OCI-LY1 (cell line): ENCODE data around the gene OR9G1.

Experiments
- CTCF ChIP-seq: fragments of 200-600 bp; sonication (generic), shearing (Covaris generic); IDR thresholded peaks from 2 replicates; pipeline ENCODE4 v1.5.1; 2017; ENCODE audit warnings: mild to moderate bottlenecking, antibody characterized with exemption, low read length, moderate library complexity, mixed read lengths
- EZH2 ChIP-seq: fragments of 200-600 bp; sonication (generic), shearing (Covaris generic); IDR thresholded peaks from 2 replicates; pipeline ENCODE4 v1.8.0; 2017; ENCODE audit warnings: borderline replicate concordance, mixed run types, mild to moderate bottlenecking, antibody characterized with exemption, low read length, moderate library complexity, mixed read lengths

GRCh38 chr11:56705784-56706396, 7.0 kb downstream of the OR9G1 start:
- TF ChIP-seq CTCF (no peak), EZH2 (no peak)
